A673 (cell line): ENCODE data around the gene MMP8.

Experiments
- CTCF ChIP-seq: fragments of 300-800, 200-600 bp; sonication (generic); conservative IDR thresholded peaks from 2 replicates; pipeline ENCODE4 v1.5.1; 2017; ENCODE audit warnings: low read depth, mild to moderate bottlenecking, antibody characterized with exemption, low read length, moderate library complexity, mixed read lengths
- EZH2 ChIP-seq: fragments of 200-600 bp; sonication (generic); IDR thresholded peaks from 2 replicates; pipeline ENCODE4 v1.6.1; 2017; ENCODE audit warnings: borderline replicate concordance, low read depth, mild to moderate bottlenecking, mixed read lengths, antibody characterized with exemption, low read length; ENCODE audit not compliant: poor library complexity, severe bottlenecking

GRCh38 chr11:102703826-102704493, 20.8 kb downstream of the MMP8 start:
- no peak for TF ChIP-seq CTCF
- no peak for TF ChIP-seq EZH2
